HG02885 (cell line): ENCODE data around the gene CASK.

Experiments used
- ATAC-seq: cut with Tn5 transposase; IDR thresholded peaks from one replicate; pipeline ENCODE4 v1.9.1; 2021; ENCODE audit warnings: mild to moderate bottlenecking; ENCODE audit not compliant: unreplicated experiment, poor library complexity

The CASK gene

GRCh38 chrX:41837270-41837944, 85.9 kb downstream of the CASK start:
- ATAC-seq = no peak

DNA sequence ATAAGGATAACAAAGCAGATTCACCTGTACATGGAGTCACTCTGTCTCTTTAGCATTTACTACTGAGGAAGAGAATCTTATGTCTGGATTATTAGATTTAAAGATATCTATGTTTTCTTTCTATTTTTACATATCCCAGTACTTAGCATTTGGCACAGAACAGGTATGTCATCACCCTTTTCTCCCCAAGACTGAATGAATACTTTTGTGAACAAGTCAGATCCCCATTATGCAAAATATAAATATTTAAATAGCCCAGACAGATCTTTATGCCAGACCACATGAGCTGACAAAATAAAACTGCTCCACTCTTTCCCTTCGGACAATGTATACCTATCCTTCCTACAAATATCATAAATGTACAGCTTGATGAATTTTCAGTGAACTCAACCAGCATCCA, 94.5 kb downstream of the CASK start:
- ATAC-seq = no peak

DNA sequence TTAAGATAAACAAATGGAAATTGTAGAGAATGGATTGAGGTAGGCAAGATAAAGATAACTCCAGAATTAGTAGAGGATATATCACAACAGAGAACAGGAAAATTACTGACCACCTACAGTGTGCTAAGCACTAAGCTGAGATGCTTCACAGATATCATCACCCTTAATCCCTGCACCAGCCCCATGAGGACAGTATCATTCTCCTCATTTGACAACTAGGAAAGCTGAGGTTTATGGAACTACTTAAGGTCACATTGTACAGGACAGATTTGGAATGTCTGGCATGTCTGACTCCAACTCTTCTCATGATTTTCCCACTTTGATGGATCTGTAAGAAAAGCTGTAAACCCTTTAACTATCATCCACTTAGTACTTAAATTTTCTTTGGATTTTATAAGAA, 95.5 kb downstream of the CASK start:
- no peak for ATAC-seq

- no peak for ATAC-seq
These were observed 97.6 kb downstream of the CASK start for GRCh38 chrX:41825796-41826195.

GRCh38 chrX:41824551-41824950, 98.8 kb downstream of the CASK start:
- ATAC-seq = no peak

DNA sequence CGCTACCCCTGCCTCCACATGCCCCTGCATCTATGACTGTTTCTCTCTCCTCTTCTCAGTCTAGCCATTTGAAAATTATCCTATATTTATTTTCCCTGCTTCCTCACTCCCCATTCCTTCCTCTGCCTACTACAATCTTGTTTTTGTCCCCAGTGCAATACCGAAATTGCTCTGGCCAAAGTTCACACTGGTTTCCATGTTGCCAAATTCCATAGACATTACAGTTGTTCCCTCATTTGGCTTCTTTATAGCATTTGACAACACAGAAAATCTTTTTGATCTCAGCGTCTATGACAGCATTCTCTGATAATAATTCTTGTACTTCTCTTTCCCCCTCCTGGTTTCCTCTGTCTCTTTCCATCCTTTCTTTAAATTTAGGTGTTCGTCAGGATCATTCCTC, 100.0 kb downstream of the CASK start:
- ATAC-seq = no peak

DNA sequence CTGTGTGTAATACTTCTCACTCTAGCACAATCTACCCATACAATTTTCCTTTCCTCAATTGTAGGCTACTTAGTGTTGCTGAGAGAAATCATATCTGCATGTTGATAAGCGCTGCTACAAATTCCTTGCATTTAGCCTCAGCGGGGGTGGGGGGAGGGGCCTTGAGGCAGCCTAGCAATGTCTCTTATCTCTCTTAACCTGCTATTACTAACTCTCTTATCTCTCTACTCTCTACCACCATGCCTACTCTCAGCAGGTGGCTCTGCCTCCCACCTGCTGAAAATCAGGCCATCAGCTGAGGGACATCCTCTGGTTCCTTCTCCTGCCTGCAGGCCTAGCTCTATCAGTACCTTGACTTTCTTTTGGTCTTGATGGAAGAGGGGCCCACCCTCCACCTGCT, 100.5 kb downstream of the CASK start:
- no peak for ATAC-seq

GRCh38 chrX:41808047-41808446, 115.3 kb downstream of the CASK start:
- no peak for ATAC-seq

GRCh38 chrX:41802958-41803357, 120.4 kb downstream of the CASK start:
- no peak for ATAC-seq

DNA sequence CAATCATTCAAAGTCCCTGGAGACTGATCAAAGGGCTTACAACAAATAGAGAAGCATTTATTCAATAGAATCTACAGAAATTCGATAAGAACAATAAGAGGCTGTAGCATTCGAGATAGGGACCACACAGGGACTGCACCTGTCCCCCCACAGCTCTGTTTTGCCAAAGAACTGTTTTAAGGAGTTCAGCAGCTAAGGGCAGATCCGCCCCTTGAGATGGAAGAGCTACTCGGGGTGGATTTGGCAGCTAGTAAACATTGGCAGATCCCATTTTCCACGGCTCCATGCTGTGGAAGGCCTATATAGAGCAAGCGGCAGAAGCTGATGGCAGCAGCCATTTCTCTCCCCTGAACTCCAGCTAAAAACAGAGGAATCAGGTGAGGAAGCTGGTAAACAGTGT, 123.7 kb downstream of the CASK start:
- ATAC-seq = no peak

- peak; percentile 51 for ATAC-seq
These were observed 126.8 kb downstream of the CASK start for GRCh38 chrX:41796577-41796976.

GRCh38 chrX:41796046-41796445, 127.3 kb downstream of the CASK start:
- ATAC-seq = no peak

- ATAC-seq = no peak
These were observed 134.0 kb downstream of the CASK start for GRCh38 chrX:41789374-41789773.

DNA sequence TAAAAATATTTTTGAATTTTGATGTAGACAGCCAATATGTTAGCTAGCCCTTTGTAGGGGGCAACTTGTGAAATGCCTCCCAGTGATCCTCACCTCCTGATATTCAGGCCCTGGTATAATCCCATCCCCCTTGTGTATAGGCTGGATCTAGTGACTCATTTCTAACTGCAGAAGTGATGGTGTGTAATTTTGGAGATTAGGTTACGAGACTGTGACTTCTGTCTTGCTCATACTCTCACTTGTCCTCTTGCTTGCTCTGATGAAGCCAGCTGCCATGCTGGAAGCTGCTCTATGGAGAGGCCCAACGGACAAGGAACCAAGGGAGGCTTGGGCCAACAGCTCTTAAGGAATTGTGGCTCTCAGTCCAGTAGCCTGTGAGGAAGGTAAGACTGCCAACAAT, 137.7 kb downstream of the CASK start:
- no peak for ATAC-seq

GRCh38 chrX:41781500-41781899, 141.9 kb downstream of the CASK start:
- peak; percentile 73 for ATAC-seq

DNA sequence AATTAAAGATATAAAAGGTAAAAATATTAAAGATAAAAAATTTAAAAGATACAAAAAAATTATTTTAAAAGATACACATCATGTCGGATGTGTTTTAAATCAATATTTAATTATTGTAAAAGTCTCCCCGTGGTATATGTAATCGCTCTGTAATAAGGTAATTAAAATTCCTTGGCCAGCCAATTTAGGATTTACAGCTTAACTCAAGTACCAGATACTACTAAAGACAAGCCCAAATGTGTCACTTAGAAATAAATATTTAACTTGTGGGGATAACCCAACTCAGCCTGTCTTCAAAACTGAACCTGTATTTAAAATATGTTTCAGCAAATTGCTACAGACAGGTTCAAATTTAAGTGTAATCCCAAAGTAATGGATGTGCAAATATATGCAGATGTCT, 143.4 kb downstream of the CASK start:
- ATAC-seq = no peak

- ATAC-seq = no peak
These were observed 144.3 kb downstream of the CASK start for GRCh38 chrX:41779030-41779564.

DNA sequence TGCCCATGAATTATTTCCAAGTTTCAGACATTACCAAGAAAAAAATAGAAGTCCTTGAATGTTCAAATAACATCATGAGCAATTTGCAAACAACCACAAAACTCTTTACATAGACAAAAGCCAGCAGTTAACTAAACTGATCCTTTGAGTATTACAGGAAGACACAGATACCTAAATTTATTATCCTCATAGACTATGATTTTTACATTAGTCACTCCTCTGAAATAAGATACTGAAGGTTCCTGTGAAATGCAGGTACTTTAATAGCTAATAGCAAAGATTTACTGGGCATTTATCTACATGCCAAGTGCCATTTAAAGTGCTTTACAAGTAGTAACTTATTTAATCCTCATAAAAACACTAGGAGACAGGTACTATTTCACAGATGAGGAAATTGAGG, 161.7 kb downstream of the CASK start:
- ATAC-seq = no peak

DNA sequence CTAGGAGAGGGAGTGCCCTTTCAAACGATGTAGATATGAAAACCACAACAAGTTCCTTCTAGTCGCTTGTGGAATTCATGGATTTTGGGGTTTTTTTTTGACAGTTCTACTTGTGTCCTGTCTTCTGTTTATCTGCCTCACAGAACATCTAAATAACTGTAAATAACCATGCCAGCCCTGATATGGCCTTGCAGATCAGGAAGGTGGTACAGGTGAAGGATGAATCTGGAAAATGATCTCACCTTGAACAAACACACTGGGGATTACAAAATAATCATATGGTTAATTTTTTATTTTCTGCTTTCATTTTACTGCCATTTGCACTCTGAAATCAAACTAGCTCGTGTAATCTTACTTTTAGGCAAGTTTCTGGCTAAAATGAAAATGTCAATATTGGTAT, 162.2 kb downstream of the CASK start:
- ATAC-seq = no peak

DNA sequence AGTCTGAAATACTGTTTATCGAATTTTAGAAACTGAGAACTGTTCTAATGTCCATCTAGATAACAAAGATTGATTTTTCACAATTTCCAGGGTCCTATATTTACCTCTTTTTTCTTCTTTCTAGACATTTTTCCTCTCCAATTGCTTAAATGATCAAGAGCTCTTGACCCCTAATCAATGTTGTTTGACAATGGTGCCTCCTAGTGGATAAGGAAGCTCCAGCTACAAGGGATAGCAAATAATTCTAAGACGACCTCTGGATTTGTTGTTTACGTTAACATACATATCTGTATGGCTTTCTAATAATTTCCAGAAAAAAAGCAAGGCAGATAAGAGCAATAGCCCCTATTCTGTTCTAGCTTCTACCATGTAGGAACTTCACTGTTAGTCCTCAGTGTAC, 163.5 kb downstream of the CASK start:
- ATAC-seq = no peak

DNA sequence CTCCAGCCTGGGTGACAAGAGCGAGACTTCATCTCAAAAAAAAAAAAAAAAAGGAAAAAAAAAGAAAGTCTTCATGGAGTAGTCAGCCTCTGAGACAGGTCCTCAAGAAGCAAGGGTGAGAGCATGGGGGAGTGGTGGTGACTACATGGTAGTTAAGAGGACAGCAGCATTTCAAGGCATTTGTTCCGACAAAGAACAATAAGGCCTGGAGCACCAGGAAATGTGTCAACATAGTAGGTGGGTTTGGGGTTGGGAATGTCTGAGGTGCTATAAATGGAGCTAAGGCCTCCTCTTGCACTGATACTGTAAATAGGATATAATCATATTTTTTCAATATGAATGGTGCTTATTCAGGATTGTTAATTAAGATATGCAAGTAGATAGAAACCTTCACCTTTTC, 165.0 kb downstream of the CASK start:
- no peak for ATAC-seq

DNA sequence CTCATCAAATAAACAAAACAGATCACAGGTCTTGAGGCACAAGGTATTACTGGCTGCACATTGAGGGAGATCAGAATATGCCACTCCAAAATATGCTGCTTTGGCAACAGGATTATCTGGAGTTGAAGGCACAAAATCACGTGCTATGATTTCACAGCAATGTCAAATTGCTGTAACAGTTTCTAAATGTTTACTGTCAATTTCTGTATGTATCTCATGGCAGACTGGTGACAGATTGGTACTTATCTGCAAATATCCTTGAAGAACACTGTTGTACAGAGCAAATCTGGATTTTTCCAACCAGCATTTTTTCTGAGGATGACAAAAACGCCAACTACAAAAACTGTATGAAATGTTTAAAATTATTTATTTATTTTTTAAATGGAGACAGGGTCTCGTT, 172.6 kb downstream of the CASK start:
- no peak for ATAC-seq

DNA sequence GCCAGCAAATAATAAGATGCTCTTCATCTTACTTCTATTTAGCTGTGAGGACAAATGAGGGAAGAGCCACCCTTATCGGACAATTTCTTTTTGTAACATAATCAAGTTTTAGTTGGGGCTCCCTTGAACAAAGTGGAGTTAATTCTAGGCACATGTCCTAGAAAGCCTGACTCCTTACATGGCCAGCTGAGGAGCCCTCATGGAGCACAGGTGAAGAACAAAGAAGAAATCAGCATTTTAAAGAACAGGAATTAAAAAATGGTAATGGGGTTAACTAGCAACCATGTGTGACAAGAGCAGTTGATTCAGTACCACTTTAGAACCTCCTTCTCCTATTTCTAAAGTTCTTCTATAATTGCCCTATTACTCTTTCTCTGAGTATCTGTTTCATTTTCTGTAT, 183.5 kb downstream of the CASK start:
- no peak for ATAC-seq
